Esophagus squamous epithelium (tissue), 4 donors: ENCODE data around the gene REC114.

Source experiments
- CTCF ChIP-seq, 6 experiments: fragments of 450-650 bp in 4 of 6; fragments of 200-600 bp in 2 of 6; sonication (generic) in 2 of 6; IDR thresholded peaks; one replicate each; pipeline ENCODE4 v1.5.1; 2016 to 2019; ENCODE audit warnings: antibody characterized with exemption in 6 of 6, mild to moderate bottlenecking in 4 of 6, moderate library complexity in 4 of 6
- POLR2A ChIP-seq, 4 donors: fragments of 450-650 bp; IDR thresholded peaks; one replicate each; pipeline ENCODE4 v1.6.1; 2017; ENCODE audit warnings: antibody characterized with exemption in 4 of 4, mild to moderate bottlenecking in 4 of 4, moderate library complexity in 3 of 4

- no peak for TF ChIP-seq POLR2A (IDR thresholded peaks at IDR 0.05)
- TF ChIP-seq CTCF (IDR thresholded peaks at IDR 0.05), result no peak
Measured at GRCh38 chr15:73527598-73527997, 84.6 kb downstream of the REC114 start.
